RWPE2 (cell line): Measurements from ENCODE around the gene IER5L.

Source experiments
- ATAC-seq: fragments of 200-7000 bp; cut with Tn5 transposase; 3 replicates; pipeline ENCODE4 v1.9.1; 2021; ENCODE audit warnings: low read depth
- DNase-seq: peaks from one replicate; pipeline ENCODE4 v3.0.0-alpha.2; 2020; ENCODE audit warnings: low spot score
- H3K27ac ChIP-seq: fragments of 450-650 bp; 2 replicates; pipeline ENCODE4 v1.5.1; 2017; ENCODE audit warnings: mild to moderate bottlenecking; ENCODE audit not compliant: poor library complexity, severe bottlenecking
- H3K27me3 ChIP-seq: fragments of 250-450 bp; sonication (Bioruptor Pico); 2 replicates; pipeline ENCODE4 v1.5.1; 2021; ENCODE audit warnings: mild to moderate bottlenecking, moderate library complexity; ENCODE audit not compliant: insufficient read depth, poor library complexity, severe bottlenecking
- H3K36me3 ChIP-seq: fragments of 250-450 bp; sonication (Bioruptor Pico); 2 replicates; pipeline ENCODE4 v1.5.1; 2020; ENCODE audit warnings: low read depth, mild to moderate bottlenecking, moderate library complexity
- H3K4me1 ChIP-seq: fragments of 250-450 bp; sonication (Bioruptor Pico); 2 replicates; pipeline ENCODE4 v1.5.1; 2021; ENCODE audit warnings: mild to moderate bottlenecking, moderate library complexity; ENCODE audit not compliant: insufficient read depth, poor library complexity, severe bottlenecking
- H3K4me3 ChIP-seq: fragments of 250-450 bp; sonication (Bioruptor Pico); 2 replicates; pipeline ENCODE4 v1.5.1; 2021; ENCODE audit warnings: mild to moderate bottlenecking, moderate library complexity; ENCODE audit not compliant: severe bottlenecking
- H3K9me3 ChIP-seq: fragments of 250-450 bp; sonication (Bioruptor Pico); 2 replicates; pipeline ENCODE4 v1.5.1; 2021; ENCODE audit warnings: mild to moderate bottlenecking, moderate library complexity; ENCODE audit not compliant: severe bottlenecking
- CTCF ChIP-seq: fragments of 450-650 bp; IDR thresholded peaks from one replicate; pipeline ENCODE4 v1.5.1; 2017; ENCODE audit warnings: mild to moderate bottlenecking, moderate library complexity; ENCODE audit not compliant: poor library complexity, severe bottlenecking

Gene IER5L

GRCh38 chr9:129137292-129138143, 40.5 kb downstream of the IER5L start:
- peaks cover 26% of the 10 kb centered on the region for H3K4me1 ChIP-seq
- no peak overlapping the region for H3K4me3 ChIP-seq
- H3K36me3 ChIP-seq, result peaks cover 45% of the 10 kb centered on the region
- H3K9me3 ChIP-seq, result no peaks in the 10 kb centered on the region
- ATAC-seq (no peak), DNase-seq (no peak)
- no peak overlapping the region for H3K27ac ChIP-seq
- no peaks in the 10 kb centered on the region for H3K27me3 ChIP-seq
- TF ChIP-seq CTCF, result no peak

- Histone ChIP-seq H3K4me3 (no peak overlapping the region), H3K27ac (no peak overlapping the region), H3K36me3 (peaks cover 49% of the 10 kb centered on the region), H3K9me3 (no peaks in the 10 kb centered on the region), H3K27me3 (no peaks in the 10 kb centered on the region), H3K4me1 (peaks cover 23% of the 10 kb centered on the region)
- DNase-seq (no peak), ATAC-seq (no peak)
- no peak for TF ChIP-seq CTCF
Measured at GRCh38 chr9:129136446-129137035, 41.5 kb downstream of the IER5L start.

GRCh38 chr9:129135476-129135875, 42.6 kb downstream of the IER5L start:
- TF ChIP-seq CTCF, result no peak
- ATAC-seq, result no peak
- H3K27me3 ChIP-seq, result no peaks in the 10 kb centered on the region
- H3K27ac ChIP-seq, result no peak overlapping the region
- H3K9me3 ChIP-seq, result no peaks in the 10 kb centered on the region
- H3K36me3 ChIP-seq, result peaks cover 60% of the 10 kb centered on the region
- H3K4me1 ChIP-seq, result peaks cover 14% of the 10 kb centered on the region
- no peak overlapping the region for H3K4me3 ChIP-seq
- no peak for DNase-seq

GRCh38 chr9:129133082-129133481, 45.0 kb downstream of the IER5L start:
- no peak overlapping the region for H3K4me3 ChIP-seq
- TF ChIP-seq CTCF, result no peak
- H3K4me1 ChIP-seq, result no peaks in the 10 kb centered on the region
- DNase-seq (no peak), ATAC-seq (no peak)
- no peaks in the 10 kb centered on the region for H3K9me3 ChIP-seq
- no peaks in the 10 kb centered on the region for H3K27me3 ChIP-seq
- peaks cover 61% of the 10 kb centered on the region for H3K36me3 ChIP-seq
- H3K27ac ChIP-seq, result no peak overlapping the region
